Right renal cortex interstitium (tissue), 3 donors: ENCODE results near the gene TSHR. TPM values are rescaled to one million over a fixed set of nuclear protein-coding genes. Genes with fewer than 3 reads are reported as not detected.
"Not testable (repeated sequence)": the region's sequence is repeated elsewhere in the genome, so short reads cannot be mapped to it uniquely, and the experiment has no call there.

ENCODE experiments used
- DNase-seq, 3 donors: peaks; one replicate each; pipeline ENCODE4 v3.0.0-alpha.2; 2013; ENCODE audit warnings: low read depth in 3 of 3, low spot score in 2 of 3
- polyA plus RNA-seq, 3 donors: library from polyadenylated mRNA; unstranded; fragments of 120-200 nt; gene quantifications; one replicate each; pipeline ENCODE4 v1.2.1, GENCODE V29; 2013; ENCODE audit not compliant: insufficient read length in 3 of 3

TSHR gene
- polyA plus RNA-seq, 3 donors, result 0.07 to 0.32 (median 0.14) TPM

- DNase-seq, result no peak
Measured at GRCh38 chr14:80948291-80948690, 7.1 kb upstream of the TSHR start.

GRCh38 chr14:80951491-80951890 is 3.9 kb upstream of the TSHR start:
- DNase-seq, result no peak

GRCh38 chr14:80953211-80953610 is 2.2 kb upstream of the TSHR start:
- not testable (repeated sequence) for DNase-seq

GRCh38 chr14:80954687-80955299 is 628 bp upstream of the TSHR start:
- DNase-seq, result peak; percentile 59 to 65 (median 61)

GRCh38 chr14:80956102-80956501 is 681 bp downstream of the TSHR start:
- no peak for DNase-seq

- no peak for DNase-seq
Measured at GRCh38 chr14:80956922-80957321, 1.5 kb downstream of the TSHR start.

- DNase-seq, result no peak
Measured at GRCh38 chr14:80957613-80958012, 2.2 kb downstream of the TSHR start.

GRCh38 chr14:80958226-80958625 is 2.8 kb downstream of the TSHR start:
- DNase-seq, result no peak

- no peak for DNase-seq
Measured at GRCh38 chr14:80958939-80959338, 3.5 kb downstream of the TSHR start.

- no peak for DNase-seq
Measured at GRCh38 chr14:80959496-80959895, 4.1 kb downstream of the TSHR start.

GRCh38 chr14:80965037-80965436 is 9.6 kb downstream of the TSHR start:
- DNase-seq, result no peak

GRCh38 chr14:80973931-80974641 is 18.7 kb downstream of the TSHR start:
- DNase-seq, result no peak

- DNase-seq, result no peak
Measured at GRCh38 chr14:80974679-80975078, 19.3 kb downstream of the TSHR start.

GRCh38 chr14:80977221-80977620 is 21.8 kb downstream of the TSHR start:
- no peak for DNase-seq

GRCh38 chr14:80978403-80978802 is 23.0 kb downstream of the TSHR start:
- no peak for DNase-seq

- DNase-seq, result no peak
Measured at GRCh38 chr14:80979951-80980350, 24.5 kb downstream of the TSHR start.

GRCh38 chr14:80981156-80981555 is 25.7 kb downstream of the TSHR start:
- DNase-seq, result no peak

GRCh38 chr14:80981673-80982072 is 26.3 kb downstream of the TSHR start:
- no peak for DNase-seq

GRCh38 chr14:80982711-80983110 is 27.3 kb downstream of the TSHR start:
- DNase-seq, result no peak

- DNase-seq, result peak; percentile 39 to 57 (median 50)
Measured at GRCh38 chr14:80987235-80988032, 32.0 kb downstream of the TSHR start.

- DNase-seq, result no peak
Measured at GRCh38 chr14:80988192-80988591, 32.8 kb downstream of the TSHR start.
